GM18867 (cell line): ENCODE results near the gene MAD1L1.

Experiments
- ATAC-seq: cut with Tn5 transposase; IDR thresholded peaks from one replicate; pipeline ENCODE4 v1.9.1; 2021; ENCODE audit warnings: mild to moderate bottlenecking, moderate library complexity; ENCODE audit not compliant: unreplicated experiment

MAD1L1 gene

DNA sequence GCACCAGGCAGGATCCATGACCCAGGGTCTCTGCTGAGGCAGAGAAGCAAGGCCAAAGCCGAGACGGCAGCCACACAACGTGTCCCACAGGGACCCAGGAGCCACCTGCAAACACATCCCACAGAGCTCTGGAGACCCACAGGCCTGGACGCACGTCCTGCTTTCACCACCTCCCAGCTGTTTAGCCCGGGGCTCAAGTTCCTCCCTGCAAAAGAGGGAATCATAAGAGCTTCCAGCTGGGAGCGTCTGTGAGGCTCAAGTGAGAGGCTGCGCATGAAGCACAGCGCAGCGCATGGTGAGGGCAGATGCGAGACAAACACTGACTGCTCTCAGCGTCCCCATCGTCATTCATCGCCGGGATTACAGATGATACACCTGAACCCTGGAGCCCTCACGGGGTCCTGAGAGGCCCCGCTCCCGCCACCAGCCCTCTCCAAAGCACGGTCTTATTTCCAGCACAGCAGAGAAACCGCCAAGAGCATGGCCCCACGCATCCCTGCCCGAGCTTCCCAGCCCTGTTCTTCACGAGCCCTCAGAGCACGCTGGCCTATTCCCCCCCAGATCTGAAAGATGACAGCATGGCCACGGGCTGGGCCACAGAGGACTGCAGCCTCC, 88.7 kb downstream of the MAD1L1 start:
- ATAC-seq, result no peak

GRCh38 chr7:2143450-2143849, 89.3 kb downstream of the MAD1L1 start:
- no peak for ATAC-seq

DNA sequence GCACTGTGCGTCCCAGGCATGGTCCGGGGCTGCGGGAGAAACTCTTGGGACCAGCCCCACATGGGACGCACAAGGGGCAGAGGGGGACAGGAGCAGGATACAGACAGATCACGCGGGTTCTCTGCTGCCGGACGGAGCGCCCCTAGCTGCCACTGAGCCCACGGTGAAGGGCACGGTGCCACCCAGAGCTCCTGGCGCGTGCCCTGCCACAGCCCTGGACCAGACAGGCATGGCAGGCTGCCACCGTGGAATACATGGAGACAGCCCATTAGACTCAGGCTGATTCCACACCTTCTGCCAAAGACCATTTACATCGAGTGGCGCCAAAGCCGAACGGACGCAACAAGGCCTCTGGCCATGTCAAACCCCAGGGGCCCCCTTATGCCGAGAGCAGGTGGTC, 90.4 kb downstream of the MAD1L1 start:
- no peak for ATAC-seq

GRCh38 chr7:2141651-2142050, 91.1 kb downstream of the MAD1L1 start:
- ATAC-seq, result no peak

- no peak for ATAC-seq
These were observed 91.7 kb downstream of the MAD1L1 start for GRCh38 chr7:2141021-2141410.

GRCh38 chr7:2140216-2141020, 92.3 kb downstream of the MAD1L1 start:
- no peak for ATAC-seq

GRCh38 chr7:2139004-2139699, 93.6 kb downstream of the MAD1L1 start:
- ATAC-seq, result no peak

- ATAC-seq, result no peak
These were observed 94.5 kb downstream of the MAD1L1 start for GRCh38 chr7:2138146-2138765.

DNA sequence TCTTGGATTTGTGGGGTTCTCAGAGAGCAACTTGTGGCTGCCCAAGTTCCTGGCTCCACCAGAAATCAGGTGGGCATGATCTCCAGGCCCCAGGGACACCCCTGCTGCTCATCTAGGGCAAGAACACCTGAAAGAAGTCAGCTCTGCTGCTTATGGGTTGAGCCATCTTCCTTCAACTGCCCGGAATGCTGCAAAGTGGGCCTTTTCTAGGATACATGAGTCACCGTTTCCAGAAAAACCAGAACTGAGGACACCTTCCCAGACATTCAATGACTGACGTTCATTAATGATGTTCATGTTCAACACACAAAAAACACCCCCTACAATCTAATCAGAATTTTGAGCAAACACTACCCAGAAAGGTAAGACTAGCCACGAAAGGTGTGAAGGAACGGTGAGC, 98.0 kb downstream of the MAD1L1 start:
- ATAC-seq, result no peak

- ATAC-seq, result no peak
These were observed 100.5 kb downstream of the MAD1L1 start for GRCh38 chr7:2132243-2132642.

GRCh38 chr7:2131800-2132199, 100.9 kb downstream of the MAD1L1 start:
- no peak for ATAC-seq

- no peak for ATAC-seq
These were observed 101.4 kb downstream of the MAD1L1 start for GRCh38 chr7:2131341-2131740.

GRCh38 chr7:2130096-2130375, 102.7 kb downstream of the MAD1L1 start:
- ATAC-seq, result no peak

GRCh38 chr7:2129323-2130095, 103.2 kb downstream of the MAD1L1 start:
- ATAC-seq, result no peak

DNA sequence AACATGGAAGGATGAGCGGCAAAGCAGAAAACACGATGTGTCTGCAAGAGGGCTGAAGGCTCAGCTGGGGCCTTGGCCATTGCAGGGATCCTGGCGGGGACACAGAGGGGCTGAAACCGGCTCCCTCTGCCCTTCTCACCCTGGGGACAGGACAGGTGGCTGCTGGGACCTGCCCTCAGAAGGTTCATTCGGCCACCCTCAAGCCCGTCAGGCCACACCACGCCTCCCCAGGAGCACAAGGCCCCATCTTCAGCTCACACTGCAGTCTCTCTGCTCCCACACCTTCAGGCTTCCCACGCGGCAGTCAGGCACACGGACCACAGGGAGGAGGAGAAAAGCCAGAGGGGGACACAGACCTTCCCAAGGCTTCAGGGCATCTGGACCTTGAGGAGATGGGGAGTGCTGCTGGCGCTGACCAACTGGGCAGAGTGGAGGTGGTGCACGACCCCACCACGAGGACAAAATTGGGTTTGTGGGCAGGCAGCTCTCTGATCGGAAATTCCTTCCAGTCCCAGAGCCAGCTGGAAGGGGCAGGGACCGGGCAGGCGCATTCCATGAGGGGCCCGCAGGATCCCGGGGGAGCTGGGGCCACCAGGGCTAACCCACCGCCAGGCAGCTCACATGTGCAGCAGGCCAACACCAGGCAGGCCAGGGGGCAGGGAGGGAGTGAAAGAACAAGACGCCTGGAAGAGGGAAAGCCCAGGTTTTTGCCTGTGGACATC, 104.0 kb downstream of the MAD1L1 start:
- ATAC-seq, result no peak

- no peak for ATAC-seq
These were observed 106.1 kb downstream of the MAD1L1 start for GRCh38 chr7:2126621-2127020.

GRCh38 chr7:2125931-2126330, 106.8 kb downstream of the MAD1L1 start:
- no peak for ATAC-seq

DNA sequence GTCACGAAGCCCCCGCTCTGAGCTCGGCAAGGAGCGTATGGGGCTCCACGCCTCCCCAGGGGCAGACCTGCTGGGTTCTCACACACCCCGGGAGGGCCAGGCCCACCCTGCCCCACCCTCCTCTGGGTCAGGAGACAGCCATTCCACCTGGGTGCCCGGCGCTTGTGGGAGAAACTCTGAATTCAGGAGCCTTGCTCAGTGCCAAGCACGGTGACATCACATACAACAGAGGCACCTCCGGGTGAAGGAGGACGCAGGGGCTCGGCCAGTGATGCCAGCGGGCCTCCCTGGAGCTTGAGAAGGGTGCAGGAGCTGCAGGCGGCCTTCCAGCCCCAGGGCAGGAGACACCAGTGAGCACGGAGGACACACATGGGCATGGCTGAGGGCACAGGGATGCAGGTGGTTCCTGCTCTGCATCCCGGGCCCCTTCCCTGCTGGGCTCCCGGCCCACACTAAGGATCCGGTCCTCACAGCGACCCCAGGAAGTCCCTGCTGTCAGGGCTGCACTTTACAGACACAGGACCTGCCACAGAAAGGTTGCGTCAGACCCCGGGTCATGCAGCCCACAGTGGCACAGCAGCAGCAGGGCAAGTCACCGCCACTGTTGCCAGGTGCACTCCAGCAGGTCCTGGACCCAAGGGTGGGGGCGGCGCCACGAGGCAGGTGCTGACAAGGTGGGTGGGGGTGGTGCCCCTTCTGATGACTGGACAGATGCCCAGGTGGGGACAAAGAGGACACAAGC, 108.0 kb downstream of the MAD1L1 start:
- ATAC-seq, result no peak

DNA sequence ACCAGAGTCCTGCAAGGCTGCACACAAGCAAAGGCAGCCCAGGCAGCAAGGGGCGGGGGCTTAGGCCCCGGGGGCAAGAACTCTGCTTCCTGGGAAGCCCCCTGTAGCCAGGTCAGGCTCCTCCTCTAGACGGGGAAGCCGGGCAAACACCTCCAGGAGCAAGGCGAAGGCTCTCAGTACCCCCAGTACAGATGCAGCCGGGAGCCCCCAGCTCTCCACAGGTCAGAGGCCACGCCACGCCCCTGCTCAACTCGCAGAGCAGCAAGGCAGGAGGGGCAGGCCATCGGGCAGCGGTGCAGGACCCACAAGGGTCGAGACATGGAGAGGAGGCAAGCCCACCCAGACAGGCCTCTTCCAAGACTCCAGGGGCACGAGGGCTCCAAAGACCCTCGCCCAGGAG, 108.8 kb downstream of the MAD1L1 start:
- ATAC-seq, result no peak

GRCh38 chr7:2123360-2123759, 109.4 kb downstream of the MAD1L1 start:
- no peak for ATAC-seq
